Right lobe of liver (tissue), 4 donors: ENCODE results near the gene LENEP.

ENCODE experiments used
- CTCF ChIP-seq, 4 donors: fragments of 200-600 bp in 3 of 4; fragments of 450-650 bp in 1 of 4; IDR thresholded peaks; one replicate each; pipeline versions ENCODE4 v1.5.1 to v1.8.0; 2016 to 2022; ENCODE audit warnings: antibody characterized with exemption in 4 of 4, mild to moderate bottlenecking in 2 of 4
- POLR2A ChIP-seq: fragments of 450-650 bp; IDR thresholded peaks from one replicate; pipeline ENCODE4 v1.6.1; 2017; ENCODE audit warnings: antibody characterized with exemption, mild to moderate bottlenecking
- donor health status: DM: no; HTN: no; CAD: no.
- donor health status: DM: no; HTN: no; CAD: no.
- donor health status: DM: no; HTN: yes; CAD: no.

GRCh38 chr1:154961207-154962155 is 31.9 kb upstream of the LENEP start, which contains the start of gene PYGO2:
- TF ChIP-seq CTCF (IDR thresholded peaks at IDR 0.05) (peak; percentile 49 to 69 (median 60)), POLR2A (peak; percentile 87)
